GM12892 (cell line): Measurements from ENCODE around the gene TSPAN12.

Source experiments
- POLR2AphosphoS5 ChIP-seq: IDR thresholded peaks from 2 replicates; pipeline ENCODE4 v1.6.1; 2011; ENCODE audit warnings: low read depth, low read length, control low read depth
- TAF1 ChIP-seq: IDR thresholded peaks from 2 replicates; pipeline ENCODE4 v1.6.1; 2011; ENCODE audit warnings: low read depth, mild to moderate bottlenecking, control low read depth, low read length, borderline replicate concordance

DNA sequence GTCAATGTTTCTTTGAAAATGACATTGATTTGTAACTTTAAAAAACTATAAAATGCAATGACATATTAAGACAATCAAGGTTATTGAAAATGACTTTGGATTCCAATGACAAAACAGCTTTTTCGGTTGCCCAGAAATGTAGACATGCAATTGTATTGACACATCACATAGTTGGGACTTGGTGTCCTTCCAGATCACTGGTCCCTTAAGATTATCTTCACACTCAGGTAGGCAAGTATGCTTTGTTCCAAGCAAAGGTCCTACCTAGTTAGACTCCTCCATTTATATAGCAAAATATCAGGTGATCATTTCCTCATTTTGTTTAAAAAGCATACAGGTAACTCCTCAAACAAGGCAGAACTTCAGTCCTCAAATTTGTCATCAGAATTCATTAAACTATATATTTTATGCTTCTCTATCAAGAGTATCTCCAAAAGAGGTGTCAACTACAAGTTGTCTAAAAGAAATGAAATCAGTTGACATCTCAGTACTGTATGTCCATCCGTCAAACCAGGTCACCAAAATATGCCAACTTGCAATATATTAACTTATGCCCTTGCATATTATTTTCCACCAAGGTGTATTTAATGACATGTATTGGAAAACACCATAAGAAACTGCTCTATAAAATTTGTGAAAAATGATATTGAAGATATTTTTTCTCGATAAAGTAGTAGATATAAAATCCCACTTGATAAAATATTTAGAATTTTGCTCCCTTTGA is 64.6 kb downstream of the TSPAN12 start:
- TF ChIP-seq POLR2AphosphoS5 = no peak
- no peak for TF ChIP-seq TAF1
